GM19397 (cell line): Measurements from ENCODE around the gene PSG6.
"Not testable (repeated sequence)": the region's sequence is repeated elsewhere in the genome, so short reads cannot be mapped to it uniquely, and the experiment has no call there.

Source experiments
- ATAC-seq: cut with Tn5 transposase; IDR thresholded peaks from one replicate; pipeline ENCODE4 v1.9.1; 2021; ENCODE audit warnings: mild to moderate bottlenecking, moderate library complexity; ENCODE audit not compliant: unreplicated experiment

Gene PSG6

GRCh38 chr19:42917634-42918033 lies at the start of gene PSG6:
Gene PSG6 (minus strand): TSS chr19:42917894. CDS start chr19:42917792, 102 bp downstream.
- not testable (repeated sequence) for ATAC-seq

- no peak for ATAC-seq
Measured at GRCh38 chr19:42965176-42965575, 47.5 kb upstream of the PSG6 start.

DNA sequence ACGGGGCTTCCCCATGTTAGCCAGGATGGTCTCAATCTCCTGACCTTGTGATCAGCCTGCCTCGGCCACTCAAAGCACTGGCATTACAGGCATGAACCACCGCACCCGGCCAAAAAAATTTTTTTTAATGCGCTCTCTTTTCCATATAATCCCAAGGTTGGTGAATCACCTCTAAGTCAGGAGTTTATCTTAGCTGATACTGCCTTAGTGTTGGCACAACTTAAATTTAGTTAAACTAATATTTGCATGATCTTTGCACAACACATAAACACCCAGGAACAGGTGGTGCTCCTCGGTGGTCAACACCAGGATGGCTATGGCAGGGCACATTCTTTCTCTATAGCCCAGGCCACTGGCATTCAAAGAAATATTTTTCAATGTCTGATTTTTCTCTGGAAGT lies 43.4 kb upstream of the PSG6 start:
- ATAC-seq = no peak

GRCh38 chr19:42952126-42952525 lies 34.4 kb upstream of the PSG6 start:
- not testable (repeated sequence) for ATAC-seq

DNA sequence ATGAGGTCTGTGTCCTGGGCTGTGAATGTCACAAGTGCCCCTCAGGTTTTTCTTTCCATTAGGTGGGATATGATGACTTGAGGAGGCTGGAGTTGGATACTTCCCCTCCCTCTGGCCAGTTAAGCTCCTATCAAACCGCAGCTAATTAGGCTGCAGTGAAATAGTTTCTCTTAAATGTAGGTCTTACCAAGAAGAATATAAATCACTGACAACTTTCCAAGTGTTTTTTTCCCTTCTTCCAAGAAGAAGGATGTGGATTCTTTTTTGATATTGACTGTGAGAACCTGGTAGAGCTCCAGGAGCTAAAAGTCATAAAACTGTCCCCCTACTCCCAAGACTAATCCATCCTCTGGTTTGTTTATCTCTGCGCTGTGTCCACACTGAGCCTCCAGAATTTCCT lies 33.8 kb upstream of the PSG6 start:
- not testable (repeated sequence) for ATAC-seq

GRCh38 chr19:42942187-42942789 lies 24.6 kb upstream of the PSG6 start:
- no peak for ATAC-seq

GRCh38 chr19:42937107-42937506 lies 19.4 kb upstream of the PSG6 start, which contains the start of gene PSG7:
Gene PSG7 (minus strand): TSS chr19:42937207. CDS start chr19:42937076, 131 bp downstream.
- ATAC-seq = not testable (repeated sequence)

DNA sequence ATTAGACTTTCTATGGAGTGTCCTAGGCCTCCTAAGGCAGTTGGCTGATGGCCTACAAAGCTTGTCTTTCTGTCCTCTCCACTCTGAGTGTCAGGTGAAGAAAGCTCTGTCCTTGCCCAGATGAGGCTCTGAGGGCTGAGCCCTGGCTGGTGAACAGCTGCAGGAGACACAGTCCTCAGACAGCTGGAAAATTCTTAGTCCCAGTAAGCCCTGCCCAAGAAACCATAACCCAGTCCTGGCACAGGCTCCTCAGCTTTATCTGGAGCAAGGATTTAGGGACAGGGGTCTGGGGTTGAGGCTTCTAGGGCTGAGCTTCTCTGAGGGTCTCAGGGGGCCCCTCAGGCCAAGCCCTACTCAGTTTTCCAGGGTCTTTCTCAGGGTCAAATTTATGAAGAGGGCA lies 17.0 kb upstream of the PSG6 start:
- ATAC-seq = not testable (repeated sequence)

DNA sequence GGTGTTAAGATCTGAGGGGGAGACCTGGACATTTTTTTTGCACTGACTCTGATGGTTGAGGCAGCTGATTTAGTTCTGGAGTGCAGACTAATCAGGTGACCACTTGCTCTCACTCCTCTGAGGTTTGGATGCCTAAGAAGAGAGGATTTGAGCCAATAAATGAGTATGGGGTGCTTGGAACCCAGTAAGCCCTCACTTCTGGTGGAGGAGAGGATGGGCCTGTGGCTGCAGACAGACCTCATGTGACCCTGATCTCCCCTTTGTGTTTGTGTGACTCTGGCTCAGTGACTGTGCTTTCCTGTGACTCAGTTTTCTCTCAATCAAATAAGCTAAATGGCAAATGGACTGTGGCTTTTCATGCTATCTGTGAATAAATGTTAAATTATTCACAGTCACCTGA lies 16.5 kb upstream of the PSG6 start:
- ATAC-seq = not testable (repeated sequence)

DNA sequence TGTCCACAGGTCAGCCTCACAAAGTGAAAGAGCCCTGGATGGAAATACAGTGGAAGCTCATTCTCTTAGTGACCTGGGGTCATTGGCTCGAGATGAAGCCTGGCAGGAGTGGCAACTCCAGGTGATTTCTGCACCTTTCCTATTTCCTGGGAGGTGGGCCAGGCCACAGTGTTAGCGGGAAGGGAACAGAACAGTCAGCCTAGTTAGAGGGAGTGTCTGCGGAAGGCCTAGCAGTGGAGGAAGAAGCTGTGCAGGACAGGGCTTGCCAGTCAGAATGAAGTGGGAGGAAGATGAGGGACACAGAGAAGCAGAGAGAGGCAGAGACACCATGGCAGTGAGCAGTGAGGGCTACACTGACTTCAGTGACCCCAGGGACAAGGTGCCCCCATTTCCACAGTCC lies 15.7 kb upstream of the PSG6 start:
- not testable (repeated sequence) for ATAC-seq

DNA sequence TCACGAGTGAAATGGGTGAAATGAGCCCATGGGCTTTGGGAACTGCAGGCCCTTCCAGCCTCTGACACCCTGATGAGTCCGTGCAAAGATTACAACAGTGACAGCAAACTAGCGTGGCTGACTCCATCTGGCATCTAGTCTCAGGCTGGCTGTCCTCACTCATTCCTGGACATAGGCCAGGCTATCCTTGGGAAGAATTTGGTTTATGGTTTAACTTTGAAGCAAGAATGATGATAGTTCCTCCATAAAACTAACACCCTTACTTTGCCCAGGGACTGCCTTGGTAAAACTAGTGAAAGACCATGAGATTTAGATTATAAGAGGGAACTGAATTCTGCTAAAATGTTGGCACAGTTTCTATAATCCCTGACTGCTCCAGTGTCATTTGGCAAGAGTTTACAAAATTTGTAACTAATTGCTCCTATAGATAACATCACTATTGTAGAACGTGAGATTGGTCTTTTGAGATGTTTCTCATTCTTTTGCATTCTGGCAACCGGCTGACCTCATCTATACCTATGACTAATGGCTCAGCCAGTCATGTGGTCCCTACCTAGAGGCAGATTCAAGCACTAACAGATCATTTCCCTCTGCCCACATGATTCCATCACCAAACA lies 14.9 kb upstream of the PSG6 start:
- not testable (repeated sequence) for ATAC-seq

GRCh38 chr19:42930214-42930613 lies 12.5 kb upstream of the PSG6 start:
- not testable (repeated sequence) for ATAC-seq

GRCh38 chr19:42928896-42929295 lies 11.2 kb upstream of the PSG6 start:
- no peak for ATAC-seq

GRCh38 chr19:42926781-42927180 lies 9.1 kb upstream of the PSG6 start:
- no peak for ATAC-seq

GRCh38 chr19:42923106-42923505 lies 5.4 kb upstream of the PSG6 start:
- ATAC-seq = not testable (repeated sequence)

GRCh38 chr19:42920971-42921370 lies 3.3 kb upstream of the PSG6 start:
- ATAC-seq = not testable (repeated sequence)

DNA sequence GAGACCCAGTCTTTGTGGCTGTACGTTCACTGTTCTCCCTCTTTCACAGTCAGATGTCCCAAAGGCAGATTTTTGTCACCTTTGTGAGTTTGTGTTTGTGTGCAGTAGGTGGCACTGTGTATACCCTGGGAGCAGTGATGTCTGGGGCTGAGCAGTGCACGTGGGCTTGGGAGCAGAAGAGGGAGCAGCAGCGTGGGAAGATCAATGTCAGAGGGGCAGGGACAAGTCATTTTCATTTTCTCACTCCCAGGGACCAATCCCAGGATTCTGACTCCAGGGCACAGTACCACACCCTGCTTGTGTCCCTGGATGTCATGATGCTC lies 2.0 kb upstream of the PSG6 start:
- no peak for ATAC-seq

GRCh38 chr19:42919070-42919756 lies 1.5 kb upstream of the PSG6 start:
- ATAC-seq = not testable (repeated sequence)

DNA sequence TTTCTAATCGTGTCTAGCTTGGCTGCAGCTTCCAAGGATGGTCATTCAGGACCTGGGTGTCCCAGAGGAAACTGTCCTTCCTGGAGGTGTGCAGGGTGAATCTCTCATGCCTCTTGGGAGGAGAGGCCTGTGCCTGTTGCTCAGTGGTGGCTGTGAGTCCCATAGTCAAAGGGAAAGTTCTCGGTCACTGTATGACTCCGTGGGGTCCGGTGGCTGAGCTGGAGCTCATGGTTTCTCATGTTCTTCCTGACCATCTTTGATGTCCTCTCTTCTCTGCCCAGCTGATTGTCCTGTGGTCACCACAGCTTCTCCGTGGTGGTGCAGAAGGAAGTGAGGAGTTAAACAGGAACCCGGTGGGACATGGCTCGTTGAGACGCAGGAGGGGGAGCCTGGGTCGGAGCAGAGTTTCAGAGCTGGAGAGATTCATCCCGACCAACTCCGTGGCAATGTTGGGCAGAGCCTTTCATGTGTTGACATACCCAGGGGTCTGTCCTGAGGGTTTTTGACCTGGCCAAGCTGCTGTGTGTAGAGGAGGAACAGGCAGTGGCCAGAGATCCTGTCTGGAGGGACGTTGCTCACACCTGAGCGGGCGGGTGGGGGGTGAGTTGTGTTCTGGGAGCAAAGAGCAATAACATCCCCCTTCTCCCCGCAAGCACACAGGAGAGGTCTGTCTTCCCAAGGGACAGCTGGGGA lies 829 bp upstream of the PSG6 start:
- not testable (repeated sequence) for ATAC-seq

DNA sequence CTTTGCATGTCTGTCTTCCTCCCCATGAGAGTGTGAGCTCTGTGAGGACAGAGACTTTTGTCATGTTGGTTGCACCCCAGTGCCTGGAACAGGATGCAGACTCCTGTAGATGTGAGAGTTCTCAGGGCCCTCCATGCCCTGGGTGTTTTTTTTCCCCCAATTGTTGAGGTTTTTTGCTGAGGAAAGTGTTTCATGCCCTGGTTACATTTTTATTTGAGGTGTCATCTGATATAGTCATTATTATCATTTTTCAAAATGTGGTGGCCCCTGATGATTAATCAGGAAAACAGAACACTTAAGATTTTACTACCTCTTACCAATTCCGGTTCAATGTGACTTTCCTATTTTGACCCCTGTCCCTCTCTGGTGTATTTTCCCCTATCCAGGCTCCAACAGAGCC lies 763 bp downstream of the PSG6 start:
- not testable (repeated sequence) for ATAC-seq

GRCh38 chr19:42913516-42913915 lies 4.2 kb downstream of the PSG6 start:
- not testable (repeated sequence) for ATAC-seq
